Endothelial cell of umbilical vein (primary cell): Measurements from ENCODE around the gene SQOR.

Experiments used
- EZH2 ChIP-seq: IDR thresholded peaks from 2 replicates; pipeline ENCODE4 v1.6.1; 2012; ENCODE audit warnings: borderline replicate concordance, low read depth, mild to moderate bottlenecking, moderate library complexity, low read length, inconsistent platforms; ENCODE audit not compliant: severe bottlenecking
- FOS ChIP-seq: IDR thresholded peaks from 2 replicates; pipeline ENCODE4 v1.6.1; 2011; ENCODE audit warnings: mild to moderate bottlenecking, low read length, moderate library complexity, borderline replicate concordance; ENCODE audit not compliant: insufficient read depth
- JUN ChIP-seq: IDR thresholded peaks from 2 replicates; pipeline ENCODE4 v1.6.1; 2011; ENCODE audit warnings: borderline replicate concordance, low read depth; ENCODE audit not compliant: insufficient read length, insufficient read depth
- POLR2A ChIP-seq: IDR thresholded peaks from 2 replicates; pipeline ENCODE4 v1.6.1; 2012; ENCODE audit warnings: low read depth, mild to moderate bottlenecking, control low read depth, low read length
- POLR2AphosphoS5 ChIP-seq: IDR thresholded peaks from 2 replicates; pipeline ENCODE4 v1.6.1; 2012; ENCODE audit warnings: low read depth, mild to moderate bottlenecking, control low read depth, low read length, moderate library complexity; ENCODE audit not compliant: insufficient read depth
- TF ChIP-seq, protein P1 (sequence below), 2 donors: IDR thresholded peaks; 1 replicate in 1 of 2; 2 replicates in 1 of 2; pipeline ENCODE4 v1.5.1; 2011; ENCODE audit warnings: low read length in 2 of 2, mild to moderate bottlenecking in 2 of 2, moderate library complexity in 2 of 2, control low read depth in 1 of 2, inconsistent platforms in 1 of 2, low read depth in 1 of 2; ENCODE audit not compliant: insufficient read depth in 1 of 2; ENCODE audit errors: extremely low read depth in 1 of 2

GRCh38 chr15:45628136-45628535, 6.7 kb upstream of the SQOR start:
- no peak for TF ChIP-seq EZH2
- TF ChIP-seq, protein P1, sequence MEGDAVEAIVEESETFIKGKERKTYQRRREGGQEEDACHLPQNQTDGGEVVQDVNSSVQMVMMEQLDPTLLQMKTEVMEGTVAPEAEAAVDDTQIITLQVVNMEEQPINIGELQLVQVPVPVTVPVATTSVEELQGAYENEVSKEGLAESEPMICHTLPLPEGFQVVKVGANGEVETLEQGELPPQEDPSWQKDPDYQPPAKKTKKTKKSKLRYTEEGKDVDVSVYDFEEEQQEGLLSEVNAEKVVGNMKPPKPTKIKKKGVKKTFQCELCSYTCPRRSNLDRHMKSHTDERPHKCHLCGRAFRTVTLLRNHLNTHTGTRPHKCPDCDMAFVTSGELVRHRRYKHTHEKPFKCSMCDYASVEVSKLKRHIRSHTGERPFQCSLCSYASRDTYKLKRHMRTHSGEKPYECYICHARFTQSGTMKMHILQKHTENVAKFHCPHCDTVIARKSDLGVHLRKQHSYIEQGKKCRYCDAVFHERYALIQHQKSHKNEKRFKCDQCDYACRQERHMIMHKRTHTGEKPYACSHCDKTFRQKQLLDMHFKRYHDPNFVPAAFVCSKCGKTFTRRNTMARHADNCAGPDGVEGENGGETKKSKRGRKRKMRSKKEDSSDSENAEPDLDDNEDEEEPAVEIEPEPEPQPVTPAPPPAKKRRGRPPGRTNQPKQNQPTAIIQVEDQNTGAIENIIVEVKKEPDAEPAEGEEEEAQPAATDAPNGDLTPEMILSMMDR (IDR thresholded peaks at IDR 0.05; ENCODE audit: extremely low read depth in 1 of 2, insufficient read depth in 1 of 2, low read depth in 1 of 2, low read length in 2 of 2), result no peak
- TF ChIP-seq FOS, result no peak
- TF ChIP-seq JUN, result no peak
- TF ChIP-seq POLR2AphosphoS5, result no peak
- TF ChIP-seq POLR2A, result no peak
